Measurements from ENCODE around the gene TNNT2.

GRCh38 chr1:201312298-201312697, 65.2 kb downstream of the TNNT2 start:
- TF ChIP-seq CTCF (conservative IDR thresholded peaks at IDR 0.05; ENCODE audit: low read depth, low read length), result no peak
- TF ChIP-seq POLR2A (IDR thresholded peaks at IDR 0.05; ENCODE audit: low read depth, low read length), result no peak
- TF ChIP-seq ELK1 (IDR thresholded peaks at IDR 0.05; ENCODE audit: borderline replicate concordance, low read depth, low read length), result no peak
- TF ChIP-seq NFE2L2 (IDR thresholded peaks at IDR 0.05; ENCODE audit: low read depth, low read length), result no peak
- TF ChIP-seq MAFK (IDR thresholded peaks at IDR 0.05; ENCODE audit: low read depth, low read length), result no peak
- no peak for TF ChIP-seq RAD21 (IDR thresholded peaks at IDR 0.05; ENCODE audit: low read length)

Measured in IMR-90 (cell line).